HG02870 (cell line): ENCODE measurements around the gene ADARB2.
A peak's percentile ranks its signal among the peaks of the same experiment; 100 is the strongest.

Source experiments
- ATAC-seq: cut with Tn5 transposase; IDR thresholded peaks from one replicate; pipeline ENCODE4 v1.9.1; 2021; ENCODE audit warnings: mild to moderate bottlenecking, moderate library complexity; ENCODE audit not compliant: unreplicated experiment

ADARB2 gene

GRCh38 chr10:1532636-1533035 is 204.7 kb downstream of the ADARB2 start:
- no peak for ATAC-seq

- no peak for ATAC-seq
These were observed 205.3 kb downstream of the ADARB2 start for GRCh38 chr10:1531883-1532597.

GRCh38 chr10:1530871-1531517 is 206.3 kb downstream of the ADARB2 start:
- ATAC-seq = no peak

GRCh38 chr10:1529806-1530413 is 207.4 kb downstream of the ADARB2 start:
- ATAC-seq = no peak

- ATAC-seq = no peak
These were observed 209.4 kb downstream of the ADARB2 start for GRCh38 chr10:1527951-1528350.

GRCh38 chr10:1526436-1527055 is 210.8 kb downstream of the ADARB2 start:
- peak; percentile 71 for ATAC-seq

- no peak for ATAC-seq
These were observed 211.8 kb downstream of the ADARB2 start for GRCh38 chr10:1525354-1526162.

GRCh38 chr10:1524540-1524939 is 212.8 kb downstream of the ADARB2 start:
- ATAC-seq = no peak

- no peak for ATAC-seq
These were observed 214.1 kb downstream of the ADARB2 start for GRCh38 chr10:1523221-1523620.

- ATAC-seq = no peak
These were observed 215.1 kb downstream of the ADARB2 start for GRCh38 chr10:1522237-1522636.

- no peak for ATAC-seq
These were observed 215.6 kb downstream of the ADARB2 start for GRCh38 chr10:1521741-1522140.

GRCh38 chr10:1520909-1521565 is 216.3 kb downstream of the ADARB2 start:
- ATAC-seq = no peak

GRCh38 chr10:1519391-1519790 is 217.9 kb downstream of the ADARB2 start:
- ATAC-seq = no peak

- no peak for ATAC-seq
These were observed 219.6 kb downstream of the ADARB2 start for GRCh38 chr10:1517684-1518083.

GRCh38 chr10:1516492-1517165 is 220.7 kb downstream of the ADARB2 start:
- ATAC-seq = no peak

GRCh38 chr10:1515780-1516491 is 221.4 kb downstream of the ADARB2 start:
- ATAC-seq = no peak

- no peak for ATAC-seq
These were observed 222.1 kb downstream of the ADARB2 start for GRCh38 chr10:1515121-1515779.

- no peak for ATAC-seq
These were observed 222.6 kb downstream of the ADARB2 start for GRCh38 chr10:1514681-1515080.

- ATAC-seq = no peak
These were observed 224.1 kb downstream of the ADARB2 start for GRCh38 chr10:1513221-1513620.
